PC-3 (cell line): ENCODE data around the gene DOK3. TPM values are rescaled to one million over a fixed set of nuclear protein-coding genes. Genes with fewer than 3 reads are reported as not detected.
"Not testable (repeated sequence)": the region's sequence is repeated elsewhere in the genome, so short reads cannot be mapped to it uniquely, and the experiment has no call there.

Source experiments
- ATAC-seq: fragments of 200-7000 bp; cut with Tn5 transposase; 2 replicates; pipeline ENCODE4 v1.9.1; 2020; ENCODE audit warnings: mild to moderate bottlenecking, moderate library complexity
- BruUV-seq: library from RNA; stranded (reverse); fragments of 400-500 nt; replicated peaks from 2 replicates; lab custom pipeline; 2021; lab: Mats Ljungman, UMichigan
- CTCF ChIA-PET: fragments of 300-600 bp; sonication (Branson Sonifier 250); formaldehyde crosslinking; loops from one replicate; lab custom pipeline; 2022; ENCODE audit warnings: antibody characterized with exemption; lab: Charles Lee
- POLR2A ChIA-PET: fragments of 300-600 bp; sonication (Branson Sonifier 250); formaldehyde crosslinking; loops from one replicate; lab custom pipeline; 2022; ENCODE audit warnings: antibody characterized with exemption; ENCODE audit not compliant: unreplicated experiment; lab: Charles Lee
- DNase-seq: peaks from one replicate; pipeline ENCODE4 v3.0.0-alpha.2; 2015
- H2AFZ ChIP-seq: fragments of 300-600 bp; sonication (generic); 2 replicates; pipeline ENCODE4 v1.6.0; 2016; ENCODE audit warnings: antibody characterized with exemption, low read length
- H3F3A ChIP-seq: fragments of 300-600 bp; sonication (generic); one replicate; pipeline ENCODE4 v1.6.0; 2017; ENCODE audit warnings: antibody characterized with exemption, low read length, control low read depth, mild to moderate bottlenecking; ENCODE audit not compliant: unreplicated experiment
- H3K27ac ChIP-seq: fragments of 300-600 bp; sonication (generic); 2 replicates; pipeline ENCODE4 v1.5.1; 2016; ENCODE audit warnings: mild to moderate bottlenecking, low read length
- H3K27me3 ChIP-seq: fragments of 300-600 bp; sonication (generic); 2 replicates; pipeline ENCODE4 v1.6.1; 2016; ENCODE audit warnings: low read length, mixed read lengths
- H3K36me3 ChIP-seq: fragments of 300-600 bp; sonication (generic); 2 replicates; pipeline ENCODE4 v1.6.1; 2016; ENCODE audit warnings: low read depth, mixed run types, low read length, mixed read lengths
- H3K4me1 ChIP-seq: fragments of 300-600 bp; sonication (generic); 2 replicates; pipeline ENCODE4 v1.5.1; 2016; ENCODE audit warnings: low read length; ENCODE audit not compliant: insufficient read depth
- H3K4me2 ChIP-seq: fragments of 300-600 bp; sonication (generic); 2 replicates; pipeline ENCODE4 v1.6.0; 2016; ENCODE audit warnings: low read length
- H3K4me3 ChIP-seq: fragments of 300-600 bp; sonication (generic); 2 replicates; pipeline ENCODE4 v1.5.1; 2016; ENCODE audit warnings: mild to moderate bottlenecking, low read length, mixed read lengths
- H3K79me2 ChIP-seq: fragments of 300-600 bp; sonication (generic); 2 replicates; pipeline ENCODE4 v1.6.1; 2017; ENCODE audit warnings: low read length, mixed read lengths
- H3K9ac ChIP-seq: fragments of 300-600 bp; sonication (generic); 2 replicates; pipeline ENCODE4 v1.6.0; 2016; ENCODE audit warnings: mild to moderate bottlenecking, low read length
- H3K9me2 ChIP-seq: fragments of 300-600 bp; sonication (generic); replicated peaks from 2 replicates; pipeline ENCODE4 v1.6.1; 2016; ENCODE audit warnings: mixed run types, low read length, mixed read lengths
- H3K9me3 ChIP-seq: fragments of 300-600 bp; sonication (generic); 2 replicates; pipeline ENCODE4 v1.6.1; 2016; ENCODE audit warnings: low read length, mixed read lengths
- H4K20me1 ChIP-seq: fragments of 300-600 bp; sonication (generic); 2 replicates; pipeline ENCODE4 v1.6.1; 2016; ENCODE audit warnings: low read length, mixed read lengths
- EZH2 ChIP-seq: fragments of 300-600 bp; sonication (generic); IDR thresholded peaks from one replicate; pipeline ENCODE4 v1.6.1; 2017; ENCODE audit warnings: antibody characterized with exemption, mild to moderate bottlenecking, low read length; ENCODE audit not compliant: unreplicated experiment
- EZH2phosphoT487 ChIP-seq: fragments of 300-600 bp; sonication (generic); IDR thresholded peaks from 2 replicates; pipeline ENCODE4 v1.6.1; 2018; ENCODE audit warnings: mild to moderate bottlenecking, antibody characterized with exemption, low read length, borderline replicate concordance
- intact Hi-C: fragments of 100-400 bp; cut with micrococcal nuclease; formaldehyde crosslinking; loops from 2 replicates; pipeline ENCODE4 v1.9.0; 2023
- total RNA-seq: library from RNA; depleted of rRNA; stranded (reverse); fragments of >200 nt; gene quantifications from 2 replicates; pipeline ENCODE4 v1.2.3, GENCODE V29; 2014
- TF ChIP-seq, protein P1 (sequence below): fragments of 300-600 bp; sonication (generic); conservative IDR thresholded peaks from 2 replicates; pipeline ENCODE4 v1.5.1; 2017; ENCODE audit warnings: antibody characterized with exemption, low read depth, mild to moderate bottlenecking, low read length

DOK3 gene
- total RNA-seq, 1 experiment from 2014 or later: 6.2 TPM

GRCh38 chr5:177486256-177486655 lies 23.4 kb downstream of the DOK3 start:
- POLR2A ChIA-PET: no interaction called here
- no peak overlapping the region for H3K9ac ChIP-seq
- no peaks in the 10 kb centered on the region for H3K79me2 ChIP-seq
- no peak overlapping the region for H3K4me2 ChIP-seq
- H3K27me3 ChIP-seq: no peaks in the 10 kb centered on the region
- H4K20me1 ChIP-seq: no peaks in the 10 kb centered on the region
- BruUV-seq: no TSS peak
- no peak overlapping the region for H3K4me3 ChIP-seq
- no peaks in the 10 kb centered on the region for H3K9me3 ChIP-seq
- no peak overlapping the region for H2AFZ ChIP-seq
- CTCF ChIA-PET: no interaction called here
- no peak for ATAC-seq
- TF ChIP-seq EZH2phosphoT487: no peak
- TF ChIP-seq, protein P1, sequence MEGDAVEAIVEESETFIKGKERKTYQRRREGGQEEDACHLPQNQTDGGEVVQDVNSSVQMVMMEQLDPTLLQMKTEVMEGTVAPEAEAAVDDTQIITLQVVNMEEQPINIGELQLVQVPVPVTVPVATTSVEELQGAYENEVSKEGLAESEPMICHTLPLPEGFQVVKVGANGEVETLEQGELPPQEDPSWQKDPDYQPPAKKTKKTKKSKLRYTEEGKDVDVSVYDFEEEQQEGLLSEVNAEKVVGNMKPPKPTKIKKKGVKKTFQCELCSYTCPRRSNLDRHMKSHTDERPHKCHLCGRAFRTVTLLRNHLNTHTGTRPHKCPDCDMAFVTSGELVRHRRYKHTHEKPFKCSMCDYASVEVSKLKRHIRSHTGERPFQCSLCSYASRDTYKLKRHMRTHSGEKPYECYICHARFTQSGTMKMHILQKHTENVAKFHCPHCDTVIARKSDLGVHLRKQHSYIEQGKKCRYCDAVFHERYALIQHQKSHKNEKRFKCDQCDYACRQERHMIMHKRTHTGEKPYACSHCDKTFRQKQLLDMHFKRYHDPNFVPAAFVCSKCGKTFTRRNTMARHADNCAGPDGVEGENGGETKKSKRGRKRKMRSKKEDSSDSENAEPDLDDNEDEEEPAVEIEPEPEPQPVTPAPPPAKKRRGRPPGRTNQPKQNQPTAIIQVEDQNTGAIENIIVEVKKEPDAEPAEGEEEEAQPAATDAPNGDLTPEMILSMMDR: no peak
- TF ChIP-seq EZH2: no peak
- H3K36me3 ChIP-seq: peaks cover 37% of the 10 kb centered on the region
- intact Hi-C loops: no loop called here
- no peaks in the 10 kb centered on the region for H3K9me2 ChIP-seq
- H3K27ac ChIP-seq: no peak overlapping the region
- peaks cover 3% of the 10 kb centered on the region for H3F3A ChIP-seq
- DNase-seq: no peak
- no peaks in the 10 kb centered on the region for H3K4me1 ChIP-seq

DNA sequence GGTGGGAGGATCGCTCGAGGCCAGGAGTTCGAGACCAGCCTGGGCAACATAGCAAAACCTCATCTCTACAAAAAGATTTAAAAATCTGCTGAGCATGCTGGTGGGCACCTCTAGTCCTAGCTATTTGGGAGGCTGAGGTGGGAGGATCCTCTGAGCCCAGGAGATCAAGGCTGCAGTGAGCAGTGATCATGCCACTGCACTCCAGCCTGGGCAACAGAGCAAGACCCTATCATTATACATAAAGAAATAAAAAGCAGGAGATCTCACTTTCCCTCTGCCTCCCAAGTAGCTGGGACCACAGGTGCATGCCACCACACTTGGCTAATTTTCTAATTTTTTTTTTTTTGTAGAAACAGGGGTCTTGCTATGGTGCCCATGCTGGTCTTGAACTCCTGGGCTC lies 23.9 kb downstream of the DOK3 start:
- CTCF ChIA-PET, H3K27ac ChIP-seq: not testable (repeated sequence)

DNA sequence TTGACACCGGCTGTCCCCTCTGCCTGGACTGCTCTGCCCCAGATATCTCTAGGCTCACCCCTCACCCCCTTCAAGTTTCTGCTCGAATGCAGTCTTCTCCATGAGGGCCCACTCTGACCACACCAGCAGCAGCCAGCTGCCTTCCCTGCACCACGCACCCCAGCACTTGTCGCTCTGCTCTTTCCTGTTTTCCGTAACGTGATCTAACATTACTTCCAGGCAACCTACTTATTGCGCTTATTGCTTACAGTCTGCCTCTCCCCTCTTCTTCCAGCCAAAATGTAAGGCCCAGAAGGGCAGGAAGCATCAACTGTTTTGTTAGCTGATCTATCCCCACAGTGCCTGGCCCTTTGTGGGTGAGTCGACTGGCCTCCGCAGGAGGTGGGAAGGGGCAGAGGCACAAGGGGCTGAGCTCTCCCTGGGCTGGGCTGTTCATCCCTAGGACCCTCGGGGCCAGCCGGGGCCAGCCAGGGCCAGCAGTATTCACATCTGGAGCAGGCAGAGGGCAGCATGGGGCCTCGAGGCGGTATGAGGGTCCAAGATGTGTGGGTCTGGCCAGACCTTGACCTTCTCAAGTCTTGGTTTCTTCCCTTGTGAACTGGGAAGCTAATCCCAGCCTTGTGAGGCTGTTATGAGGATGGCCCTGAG lies 24.6 kb downstream of the DOK3 start:
- Histone ChIP-seq H3K27ac (no peak overlapping the region), H3K4me3 (no peak overlapping the region), H3F3A (peaks cover 3% of the 10 kb centered on the region), H4K20me1 (no peaks in the 10 kb centered on the region), H3K9ac (no peak overlapping the region), H2AFZ (no peak overlapping the region), H3K27me3 (no peaks in the 10 kb centered on the region), H3K4me2 (no peak overlapping the region), H3K79me2 (no peaks in the 10 kb centered on the region), H3K9me2 (no peaks in the 10 kb centered on the region), H3K9me3 (no peaks in the 10 kb centered on the region), H3K4me1 (no peaks in the 10 kb centered on the region), H3K36me3 (peaks cover 26% of the 10 kb centered on the region)
- ATAC-seq (no peak), DNase-seq (peak; percentile 1)
- ChIA-PET POLR2A (no interaction called here), CTCF (no interaction called here)
- TF ChIP-seq, protein P1: no peak
- TF ChIP-seq EZH2 (no peak), EZH2phosphoT487 (no peak)
- intact Hi-C loops: no loop called here
- no TSS peak for BruUV-seq

More for the DNA sequence above, 23.9 kb downstream of the DOK3 start:
- H3F3A ChIP-seq, H3K4me3 ChIP-seq, H3K79me2 ChIP-seq, BruUV-seq, H3K9ac ChIP-seq, H2AFZ ChIP-seq, intact Hi-C loops, H3K9me2 ChIP-seq, H3K4me2 ChIP-seq, H3K9me3 ChIP-seq, H3K4me1 ChIP-seq, H4K20me1 ChIP-seq, DNase-seq, POLR2A ChIA-PET, ATAC-seq, H3K27me3 ChIP-seq: not testable (repeated sequence)
- peaks cover 32% of the 10 kb centered on the region for H3K36me3 ChIP-seq
